Measurements from ENCODE around the gene C6orf120.
A peak's percentile ranks its signal among the peaks of the same experiment; 100 is the strongest.

C6orf120 gene

DNA sequence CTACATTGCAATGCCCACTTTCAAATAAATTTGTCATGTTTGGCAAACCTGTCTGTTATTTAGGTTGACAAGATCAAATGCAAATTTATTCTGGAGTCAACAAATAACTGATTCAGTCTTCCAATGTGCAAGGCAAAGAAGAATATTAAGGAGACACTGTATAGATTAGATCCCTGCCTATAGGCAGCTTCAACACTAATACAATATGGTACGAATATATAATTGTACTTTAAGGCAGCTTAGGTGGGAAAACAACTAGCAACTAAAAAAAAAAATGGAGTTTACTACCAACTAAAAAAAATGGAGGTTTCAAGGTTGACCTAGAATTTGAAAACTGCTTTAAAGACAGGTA lies 24.1 kb downstream of the C6orf120 start:
- DNase-seq = no peak

DNA sequence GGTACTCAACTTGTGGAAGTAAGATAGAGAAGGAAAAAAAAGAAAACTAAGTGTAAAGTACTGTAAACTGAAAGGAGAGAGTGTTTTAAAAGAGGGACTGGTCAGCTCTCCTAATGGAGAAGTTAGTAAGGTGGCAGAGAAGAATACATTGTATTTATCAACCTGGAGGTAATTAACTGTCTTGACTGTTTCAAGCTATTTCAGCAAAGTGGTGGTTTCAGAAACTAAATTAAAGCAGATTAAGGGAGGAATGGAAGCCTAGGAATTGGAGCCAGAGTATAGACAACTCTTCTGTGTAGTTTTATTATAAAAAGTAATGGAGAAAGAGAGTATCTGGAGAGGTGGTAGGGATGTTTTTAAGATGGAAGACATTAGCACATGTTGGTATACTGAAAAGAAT lies 25.0 kb downstream of the C6orf120 start:
- no peak for DNase-seq

- no peak for DNase-seq
Measured at GRCh38 chr6:169729961-169730360, 28.0 kb downstream of the C6orf120 start.

DNA sequence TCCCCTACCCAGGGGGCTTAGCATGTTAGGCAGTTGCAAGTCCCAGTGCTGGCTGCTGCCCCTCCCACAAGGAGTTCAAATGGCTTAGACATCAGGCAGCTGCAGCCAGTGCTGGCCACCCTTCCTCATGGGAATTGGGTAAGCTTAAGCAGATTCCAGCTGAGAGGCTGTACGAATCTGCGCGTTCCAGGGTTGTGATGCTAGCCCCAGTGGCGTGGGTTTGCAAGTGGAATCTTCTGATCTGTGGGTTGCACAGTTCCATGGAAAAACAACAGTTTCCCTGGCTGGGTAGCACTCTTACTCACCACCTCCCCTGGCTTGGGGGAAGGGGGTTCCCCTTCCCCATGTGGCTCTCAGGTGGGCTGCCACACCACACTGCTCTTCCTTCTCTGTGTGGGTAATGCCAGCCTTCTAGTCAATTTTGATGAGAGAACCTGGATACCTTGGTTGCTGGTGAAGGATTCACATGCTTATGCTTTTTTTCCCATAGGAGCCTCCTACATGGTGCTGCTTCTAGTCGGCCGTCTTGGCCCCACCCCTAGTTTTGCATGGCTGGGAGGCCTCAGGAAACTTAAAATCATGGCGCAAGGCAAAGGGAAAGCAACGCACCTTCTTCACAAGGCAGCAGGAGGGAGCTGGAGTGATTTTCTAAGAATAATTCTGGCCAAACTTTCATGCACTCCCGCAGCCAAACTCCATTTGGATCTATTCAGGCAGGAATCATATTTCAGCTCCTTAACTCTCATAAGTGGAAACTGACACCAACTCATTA lies 36.5 kb downstream of the C6orf120 start:
- DNase-seq = peak; percentile 83

DNA sequence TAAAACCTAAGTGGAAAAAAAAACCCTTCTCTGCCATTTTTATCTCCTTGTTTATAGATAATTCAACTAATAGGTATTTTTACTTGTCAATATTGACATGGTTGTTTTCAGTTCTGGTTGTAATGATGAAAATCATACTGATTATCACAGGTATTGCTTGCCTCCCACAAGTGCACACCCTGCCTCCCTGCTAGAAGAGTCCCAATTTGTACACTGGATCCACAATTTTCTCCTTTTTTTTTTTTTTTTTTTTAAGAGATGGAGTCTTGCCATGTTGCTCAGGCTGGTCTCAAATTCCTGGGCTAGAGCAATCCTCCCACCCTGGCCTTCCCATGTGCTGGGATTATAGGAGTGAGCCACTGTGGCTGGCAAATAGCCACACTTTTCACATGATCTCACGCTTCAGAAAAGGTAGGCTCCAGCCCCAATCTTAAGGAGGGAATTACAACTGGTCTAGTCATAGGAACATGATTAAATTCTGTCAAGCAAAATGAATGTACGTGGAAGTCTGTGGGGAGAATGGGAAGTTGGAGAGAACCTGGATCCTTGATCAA lies 37.1 kb downstream of the C6orf120 start:
- DNase-seq = no peak

- DNase-seq = no peak
Measured at GRCh38 chr6:169741344-169741743, 39.4 kb downstream of the C6orf120 start.

DNA sequence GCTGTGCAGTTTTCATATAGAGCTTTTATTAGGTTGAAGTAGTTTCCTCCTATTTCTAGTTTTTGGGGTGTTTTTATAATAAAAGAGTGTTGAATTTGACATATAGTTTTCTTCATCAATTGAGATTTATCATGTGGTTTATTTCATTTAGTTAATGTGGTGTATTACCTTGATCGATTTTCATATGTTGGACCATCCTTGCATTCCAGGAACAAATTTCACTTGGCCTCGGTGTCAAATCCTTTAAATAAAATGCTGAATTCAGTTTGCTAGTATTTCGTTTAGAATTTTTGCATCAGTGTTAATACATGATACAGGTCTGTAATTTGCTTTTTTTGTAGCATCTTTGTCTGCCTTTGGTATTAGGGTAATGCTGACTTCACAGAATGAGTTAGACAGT lies 43.5 kb downstream of the C6orf120 start:
- DNase-seq = no peak

- DNase-seq = no peak
Measured at GRCh38 chr6:169746556-169746955, 44.6 kb downstream of the C6orf120 start.

- peak; percentile 89 for DNase-seq
Measured at GRCh38 chr6:169751242-169752073, 49.5 kb downstream of the C6orf120 start, which contains the start of the genes DYNLT2 and ERMARD. Gene DYNLT2 (minus strand): TSS chr6:169751572. CDS start chr6:169751458, 114 bp downstream. Gene ERMARD (plus strand): TSS chr6:169751622. CDS start chr6:169751658, 36 bp downstream.

- DNase-seq = no peak
Measured at GRCh38 chr6:169752074-169752623, 50.2 kb downstream of the C6orf120 start.

All from NCI-H2171 treated with DMSO at 0.1 percent for 48 hours (cell line).